ES-I3 (cell line): ENCODE data around the gene SLC39A11.
"Not testable (repeated sequence)": the region's sequence is repeated elsewhere in the genome, so short reads cannot be mapped to it uniquely, and the experiment has no call there.

Source experiments
- H3K36me3 ChIP-seq: 2 replicates; pipeline ENCODE4 v1.6.1; 2013; ENCODE audit warnings: mild to moderate bottlenecking, low read length, control low read depth, moderate library complexity; ENCODE audit not compliant: insufficient read depth
- H3K4me1 ChIP-seq: 2 replicates; pipeline ENCODE4 v1.6.1; 2013; ENCODE audit warnings: mild to moderate bottlenecking, control low read depth, low read length; ENCODE audit not compliant: insufficient read depth
- H3K9ac ChIP-seq: 2 replicates; pipeline ENCODE4 v1.6.1; 2013; ENCODE audit warnings: low read depth, mild to moderate bottlenecking, low read length, moderate library complexity
- H3K9me3 ChIP-seq: 2 replicates; pipeline ENCODE4 v1.6.1; 2013; ENCODE audit warnings: mild to moderate bottlenecking, low read length, moderate library complexity; ENCODE audit not compliant: control insufficient read depth, insufficient read depth

SLC39A11 gene

GRCh38 chr17:72946696-72947095 lies 145.8 kb downstream of the SLC39A11 start:
- Histone ChIP-seq H3K9me3 (no peaks in the 10 kb centered on the region), H3K9ac (no peak overlapping the region), H3K4me1 (peaks cover under 1% of the 10 kb centered on the region; the same call in 1 of the 2 replicates), H3K36me3 (no peaks in the 10 kb centered on the region)

- H3K36me3 ChIP-seq, result no peaks in the 10 kb centered on the region
- no peak overlapping the region for H3K9ac ChIP-seq
- H3K9me3 ChIP-seq, result no peaks in the 10 kb centered on the region
- H3K4me1 ChIP-seq, result no peaks in the 10 kb centered on the region
These were observed 146.3 kb downstream of the SLC39A11 start for GRCh38 chr17:72946156-72946555.

- H3K4me1 ChIP-seq, result 0 out of 2 replicates have a peak, but pooled peaks cover 3% of the 10 kb centered on the region
- H3K9ac ChIP-seq, result no peak overlapping the region
- no peaks in the 10 kb centered on the region for H3K9me3 ChIP-seq
- no peaks in the 10 kb centered on the region for H3K36me3 ChIP-seq
These were observed 147.0 kb downstream of the SLC39A11 start for GRCh38 chr17:72945473-72945872.

- 0 out of 2 replicates have a peak, but pooled peaks cover 3% of the 10 kb centered on the region for H3K4me1 ChIP-seq
- no peaks in the 10 kb centered on the region for H3K36me3 ChIP-seq
- H3K9ac ChIP-seq, result no peak overlapping the region
- no peaks in the 10 kb centered on the region for H3K9me3 ChIP-seq
These were observed 148.4 kb downstream of the SLC39A11 start for GRCh38 chr17:72943826-72944689.

GRCh38 chr17:72942579-72942978 lies 149.9 kb downstream of the SLC39A11 start:
- H3K36me3 ChIP-seq, result no peaks in the 10 kb centered on the region
- no peaks in the 10 kb centered on the region for H3K9me3 ChIP-seq
- no peak overlapping the region for H3K9ac ChIP-seq
- H3K4me1 ChIP-seq, result 0 out of 2 replicates have a peak, but pooled peaks cover 3% of the 10 kb centered on the region

- Histone ChIP-seq H3K9me3 (no peaks in the 10 kb centered on the region), H3K9ac (no peak overlapping the region), H3K36me3 (no peaks in the 10 kb centered on the region), H3K4me1 (0 out of 2 replicates have a peak, but pooled peaks cover 3% of the 10 kb centered on the region)
These were observed 152.0 kb downstream of the SLC39A11 start for GRCh38 chr17:72940496-72940895.

GRCh38 chr17:72938482-72938881 lies 154.0 kb downstream of the SLC39A11 start:
- Histone ChIP-seq H3K4me1 (0 out of 2 replicates have a peak, but pooled peaks cover 3% of the 10 kb centered on the region), H3K9me3 (no peaks in the 10 kb centered on the region), H3K9ac (no peak overlapping the region), H3K36me3 (no peaks in the 10 kb centered on the region)

GRCh38 chr17:72937707-72938106 lies 154.8 kb downstream of the SLC39A11 start:
- H3K4me1 ChIP-seq, result 0 out of 2 replicates have a peak, but pooled peaks cover 3% of the 10 kb centered on the region
- H3K9ac ChIP-seq, result no peak overlapping the region

GRCh38 chr17:72937254-72937653 lies 155.2 kb downstream of the SLC39A11 start:
- H3K4me1 ChIP-seq, result not testable (repeated sequence)

More at GRCh38 chr17:72937707-72938106, 154.8 kb downstream of the SLC39A11 start:
- Histone ChIP-seq H3K9me3 (no peaks in the 10 kb centered on the region), H3K36me3 (no peaks in the 10 kb centered on the region)

GRCh38 chr17:72935984-72936383 lies 156.5 kb downstream of the SLC39A11 start:
- no peaks in the 10 kb centered on the region for H3K9me3 ChIP-seq
- H3K36me3 ChIP-seq, result no peaks in the 10 kb centered on the region

More at GRCh38 chr17:72937254-72937653, 155.2 kb downstream of the SLC39A11 start:
- H3K36me3 ChIP-seq, H3K9me3 ChIP-seq, H3K9ac ChIP-seq: not testable (repeated sequence)

GRCh38 chr17:72934927-72935326 lies 157.6 kb downstream of the SLC39A11 start:
- Histone ChIP-seq H3K9me3 (no peaks in the 10 kb centered on the region), H3K36me3 (no peaks in the 10 kb centered on the region), H3K9ac (no peak overlapping the region), H3K4me1 (no peaks in the 10 kb centered on the region)

More at GRCh38 chr17:72935984-72936383, 156.5 kb downstream of the SLC39A11 start:
- H3K9ac ChIP-seq, result no peak overlapping the region
- H3K4me1 ChIP-seq, result 0 out of 2 replicates have a peak, but pooled peaks cover 3% of the 10 kb centered on the region

- Histone ChIP-seq H3K4me1 (no peaks in the 10 kb centered on the region), H3K9me3 (no peaks in the 10 kb centered on the region), H3K9ac (no peak overlapping the region), H3K36me3 (no peaks in the 10 kb centered on the region)
These were observed 160.9 kb downstream of the SLC39A11 start for GRCh38 chr17:72931635-72932034.

GRCh38 chr17:72931163-72931562 lies 161.3 kb downstream of the SLC39A11 start:
- Histone ChIP-seq H3K4me1 (no peaks in the 10 kb centered on the region), H3K36me3 (no peaks in the 10 kb centered on the region), H3K9ac (no peak overlapping the region), H3K9me3 (no peaks in the 10 kb centered on the region)

- H3K9ac ChIP-seq, result no peak overlapping the region
- no peaks in the 10 kb centered on the region for H3K36me3 ChIP-seq
- H3K9me3 ChIP-seq, result no peaks in the 10 kb centered on the region
- no peaks in the 10 kb centered on the region for H3K4me1 ChIP-seq
These were observed 162.5 kb downstream of the SLC39A11 start for GRCh38 chr17:72930031-72930430.
